ENCODE data around the gene MELK. TPM values are rescaled to one million over a fixed set of nuclear protein-coding genes. Genes with fewer than 3 reads are reported as not detected.
A peak's percentile ranks its signal among the peaks of the same experiment; 100 is the strongest.
"Not testable (repeated sequence)": the region's sequence is repeated elsewhere in the genome, so short reads cannot be mapped to it uniquely, and the experiment has no call there.

MELK gene
- total and polyA plus RNA-seq, 2 experiments from 2014 or later, result 11.5 to 17.4 TPM

DNA sequence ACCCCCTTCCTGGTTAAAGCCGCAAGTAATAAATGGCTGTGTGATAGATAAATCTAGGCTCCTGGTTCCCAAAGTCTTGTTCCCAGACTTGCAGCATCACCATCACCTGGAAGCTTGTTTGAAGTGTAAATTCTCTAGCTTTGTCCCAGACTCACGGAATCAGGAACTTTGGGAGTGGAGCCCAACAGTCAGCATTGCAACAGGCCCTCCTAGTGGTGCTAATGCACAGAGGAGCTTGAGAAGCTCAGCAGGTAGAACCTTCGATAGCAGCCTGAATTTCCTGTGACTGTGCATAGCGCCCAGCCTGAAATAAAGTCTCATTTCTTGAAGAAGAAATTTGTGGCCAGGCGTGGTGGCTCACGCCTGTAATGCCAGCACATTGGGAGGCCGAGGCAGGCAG lies 30.3 kb upstream of the MELK start:
- Histone ChIP-seq H3K27ac (no peak overlapping the region), H3K36me3 (no peaks in the 10 kb centered on the region), H3K4me3 (no peak overlapping the region), H3K4me1 (ENCODE audit: low read depth) (no peaks in the 10 kb centered on the region), H3K9me3 (ENCODE audit: low read depth) (no peaks in the 10 kb centered on the region), H3K27me3 (no peaks in the 10 kb centered on the region)
- TF ChIP-seq, protein P1, sequence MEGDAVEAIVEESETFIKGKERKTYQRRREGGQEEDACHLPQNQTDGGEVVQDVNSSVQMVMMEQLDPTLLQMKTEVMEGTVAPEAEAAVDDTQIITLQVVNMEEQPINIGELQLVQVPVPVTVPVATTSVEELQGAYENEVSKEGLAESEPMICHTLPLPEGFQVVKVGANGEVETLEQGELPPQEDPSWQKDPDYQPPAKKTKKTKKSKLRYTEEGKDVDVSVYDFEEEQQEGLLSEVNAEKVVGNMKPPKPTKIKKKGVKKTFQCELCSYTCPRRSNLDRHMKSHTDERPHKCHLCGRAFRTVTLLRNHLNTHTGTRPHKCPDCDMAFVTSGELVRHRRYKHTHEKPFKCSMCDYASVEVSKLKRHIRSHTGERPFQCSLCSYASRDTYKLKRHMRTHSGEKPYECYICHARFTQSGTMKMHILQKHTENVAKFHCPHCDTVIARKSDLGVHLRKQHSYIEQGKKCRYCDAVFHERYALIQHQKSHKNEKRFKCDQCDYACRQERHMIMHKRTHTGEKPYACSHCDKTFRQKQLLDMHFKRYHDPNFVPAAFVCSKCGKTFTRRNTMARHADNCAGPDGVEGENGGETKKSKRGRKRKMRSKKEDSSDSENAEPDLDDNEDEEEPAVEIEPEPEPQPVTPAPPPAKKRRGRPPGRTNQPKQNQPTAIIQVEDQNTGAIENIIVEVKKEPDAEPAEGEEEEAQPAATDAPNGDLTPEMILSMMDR (IDR thresholded peaks at IDR 0.05; ENCODE audit: low read depth, low read length), result no peak
- DNase-seq (ENCODE audit: low read depth in 1 of 2, low spot score in 1 of 2), result no peak

DNA sequence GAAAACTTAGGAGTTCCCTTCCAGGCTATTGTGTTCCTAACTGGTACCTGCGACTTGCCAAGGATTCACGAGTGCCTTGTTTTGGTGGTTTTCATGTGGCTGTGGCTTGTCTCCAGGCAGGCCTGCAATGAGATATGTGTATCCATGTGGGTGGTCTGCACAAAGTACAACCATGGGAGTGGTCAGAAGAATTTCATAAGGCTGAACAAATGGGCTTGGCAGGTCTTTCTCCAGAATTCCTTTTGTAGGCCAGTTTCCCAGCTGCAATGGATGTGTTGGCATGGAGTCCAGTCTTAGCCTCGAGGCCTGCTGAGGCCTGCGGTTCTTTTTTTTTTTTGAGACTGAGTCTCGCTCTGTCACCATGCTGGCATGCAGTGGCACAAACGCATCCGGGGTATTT lies 28.8 kb upstream of the MELK start:
- peak in 1 of 2 donors; percentile 83 for DNase-seq (ENCODE audit: low read depth in 1 of 2, low spot score in 1 of 2)
- no peaks in the 10 kb centered on the region for H3K9me3 ChIP-seq (ENCODE audit: low read depth)
- H3K27me3 ChIP-seq, result no peaks in the 10 kb centered on the region
- TF ChIP-seq, protein P1 (IDR thresholded peaks at IDR 0.05; ENCODE audit: low read depth, low read length), result no peak
- no peaks in the 10 kb centered on the region for H3K4me1 ChIP-seq (ENCODE audit: low read depth)
- H3K27ac ChIP-seq, result no peak overlapping the region
- H3K36me3 ChIP-seq, result no peaks in the 10 kb centered on the region
- H3K4me3 ChIP-seq, result no peak overlapping the region

DNA sequence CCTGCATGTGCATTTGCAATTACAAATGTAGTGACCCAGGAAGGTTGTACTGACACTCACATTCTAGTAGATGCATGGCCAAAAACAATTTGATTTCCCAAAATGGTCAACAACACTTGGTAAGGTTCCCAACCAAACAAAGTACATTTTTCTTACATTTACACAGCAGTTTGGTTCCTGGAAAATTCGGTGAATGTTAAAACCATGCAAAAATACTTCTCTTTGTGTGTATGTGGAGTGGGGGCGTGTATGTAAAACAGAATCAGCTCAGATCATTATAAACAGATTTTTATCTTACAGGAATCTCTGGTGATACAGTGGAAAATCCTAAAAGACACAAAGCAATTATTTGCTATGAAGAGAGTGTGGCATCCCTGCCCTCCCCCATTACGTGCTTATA lies 25.1 kb upstream of the MELK start:
- Histone ChIP-seq H3K9me3 (ENCODE audit: low read depth) (no peaks in the 10 kb centered on the region), H3K36me3 (no peaks in the 10 kb centered on the region), H3K4me3 (no peak overlapping the region), H3K4me1 (ENCODE audit: low read depth) (no peaks in the 10 kb centered on the region), H3K27me3 (no peaks in the 10 kb centered on the region), H3K27ac (no peak overlapping the region)
- DNase-seq (ENCODE audit: low read depth in 1 of 2, low spot score in 1 of 2), result no peak
- TF ChIP-seq, protein P1 (IDR thresholded peaks at IDR 0.05; ENCODE audit: low read depth, low read length), result no peak

DNA sequence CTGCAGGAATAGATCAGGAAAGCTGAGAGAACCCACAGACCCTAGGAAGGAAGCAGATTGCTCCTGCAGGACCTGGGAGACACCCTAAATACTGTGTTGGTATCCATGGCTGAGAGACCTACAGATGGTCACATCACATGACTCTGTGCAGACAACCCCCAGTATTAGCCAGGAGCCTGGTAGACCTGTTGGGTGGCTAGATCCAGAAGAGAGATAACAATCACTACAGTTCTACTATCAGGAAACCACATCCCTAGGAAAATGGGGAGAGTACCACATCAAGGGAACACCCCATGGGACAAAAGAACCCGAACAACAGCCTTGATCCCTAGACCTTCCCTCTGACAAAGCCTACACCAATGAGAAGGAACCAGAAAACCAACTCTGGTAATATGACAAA lies 24.2 kb upstream of the MELK start:
- no peak overlapping the region for H3K4me3 ChIP-seq
- no peaks in the 10 kb centered on the region for H3K9me3 ChIP-seq (ENCODE audit: low read depth)
- no peak overlapping the region for H3K27ac ChIP-seq
- H3K27me3 ChIP-seq, result no peaks in the 10 kb centered on the region
- H3K36me3 ChIP-seq, result no peaks in the 10 kb centered on the region
- H3K4me1 ChIP-seq (ENCODE audit: low read depth), result no peaks in the 10 kb centered on the region
- TF ChIP-seq, protein P1 (IDR thresholded peaks at IDR 0.05; ENCODE audit: low read depth, low read length), result no peak
- DNase-seq (ENCODE audit: low read depth in 1 of 2, low spot score in 1 of 2), result no peak

DNA sequence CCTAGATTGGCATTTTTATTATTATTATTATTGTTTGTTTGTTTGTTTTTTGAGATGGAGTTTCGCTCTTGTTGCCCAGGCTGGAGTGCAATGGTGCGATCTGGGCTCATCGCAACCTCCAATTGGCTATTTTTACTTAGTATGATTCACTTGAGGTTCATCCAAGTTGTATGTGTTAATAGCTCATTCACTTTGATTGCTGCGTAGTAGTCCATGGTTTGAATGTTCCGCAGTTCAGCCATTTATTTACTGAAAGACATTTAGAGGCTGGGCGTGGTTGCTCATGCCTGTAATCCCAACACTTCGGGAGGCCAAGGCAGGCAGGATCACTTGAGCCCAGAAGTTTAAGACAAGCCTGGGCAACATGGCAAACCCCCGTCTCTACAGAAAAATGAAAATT lies 22.6 kb upstream of the MELK start:
- no peak for DNase-seq (ENCODE audit: low read depth in 1 of 2, low spot score in 1 of 2)
- TF ChIP-seq, protein P1 (IDR thresholded peaks at IDR 0.05; ENCODE audit: low read depth, low read length), result no peak
- Histone ChIP-seq H3K4me3 (no peak overlapping the region), H3K27ac (no peak overlapping the region), H3K36me3 (no peaks in the 10 kb centered on the region), H3K9me3 (ENCODE audit: low read depth) (no peaks in the 10 kb centered on the region), H3K27me3 (no peaks in the 10 kb centered on the region), H3K4me1 (ENCODE audit: low read depth) (no peaks in the 10 kb centered on the region)

DNA sequence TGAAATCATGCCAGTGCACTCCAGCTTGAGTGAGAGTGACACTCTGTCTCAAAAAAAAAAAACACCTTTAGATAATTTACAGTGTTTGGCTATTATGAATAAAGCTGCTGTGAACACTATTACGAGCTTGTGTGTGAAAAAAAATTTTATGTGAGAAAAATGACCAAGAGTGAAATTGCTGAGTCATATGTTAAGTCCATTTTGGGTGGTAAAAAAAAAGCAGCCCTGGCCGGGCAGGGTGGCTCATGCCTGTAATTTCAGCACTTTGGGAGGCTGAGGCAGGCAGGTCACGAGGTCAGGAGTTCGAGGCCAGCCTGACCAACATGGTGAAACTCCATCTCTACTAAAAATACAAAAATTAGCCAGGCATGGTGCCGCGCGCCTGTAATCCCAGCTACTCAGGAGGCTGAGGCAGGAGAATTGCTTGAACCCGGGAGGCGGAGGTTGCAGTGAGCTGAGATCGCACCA lies 22.0 kb upstream of the MELK start:
- not testable (repeated sequence) for DNase-seq (ENCODE audit: low read depth in 1 of 2, low spot score in 1 of 2); H3K36me3 ChIP-seq; H3K9me3 ChIP-seq (ENCODE audit: low read depth); H3K27ac ChIP-seq; H3K27me3 ChIP-seq; H3K4me1 ChIP-seq (ENCODE audit: low read depth); H3K4me3 ChIP-seq
